Measurements from ENCODE around the gene SFTPA2.
"Not testable (repeated sequence)": the region's sequence is repeated elsewhere in the genome, so short reads cannot be mapped to it uniquely, and the experiment has no call there.

The SFTPA2 gene

DNA sequence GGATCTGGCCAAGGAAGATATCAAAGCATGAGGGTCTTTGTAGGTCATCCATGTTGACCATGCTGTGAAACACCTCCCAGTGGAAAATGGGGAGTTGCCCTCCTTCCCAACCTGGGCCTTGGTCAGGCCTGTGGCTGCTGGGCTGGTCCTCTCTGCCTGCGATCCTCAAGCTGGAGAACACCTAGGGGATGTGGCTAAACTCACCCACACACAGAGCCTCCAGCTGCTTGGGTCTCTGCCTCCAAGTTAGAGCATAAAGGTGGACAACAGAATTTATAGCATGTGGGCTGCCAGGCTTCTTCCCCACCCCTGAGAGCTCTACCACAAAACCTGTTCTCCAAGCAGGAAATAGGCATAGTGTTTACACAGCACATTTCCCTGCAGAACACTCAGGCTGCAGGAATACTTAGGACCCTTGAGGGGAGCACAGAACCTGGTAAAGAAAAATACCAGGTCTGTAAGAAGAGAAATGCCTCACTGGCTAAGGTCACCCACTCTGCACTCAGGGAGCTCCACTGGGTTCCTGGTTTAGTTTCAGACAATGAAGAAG lies at the start of gene SFTPA2:
SFTPA2 (minus strand) TSS at position 248 of the 550 bp plus-strand sequence. CDS start 924 bp downstream, outside the sequence.
- TF ChIP-seq, protein P1, sequence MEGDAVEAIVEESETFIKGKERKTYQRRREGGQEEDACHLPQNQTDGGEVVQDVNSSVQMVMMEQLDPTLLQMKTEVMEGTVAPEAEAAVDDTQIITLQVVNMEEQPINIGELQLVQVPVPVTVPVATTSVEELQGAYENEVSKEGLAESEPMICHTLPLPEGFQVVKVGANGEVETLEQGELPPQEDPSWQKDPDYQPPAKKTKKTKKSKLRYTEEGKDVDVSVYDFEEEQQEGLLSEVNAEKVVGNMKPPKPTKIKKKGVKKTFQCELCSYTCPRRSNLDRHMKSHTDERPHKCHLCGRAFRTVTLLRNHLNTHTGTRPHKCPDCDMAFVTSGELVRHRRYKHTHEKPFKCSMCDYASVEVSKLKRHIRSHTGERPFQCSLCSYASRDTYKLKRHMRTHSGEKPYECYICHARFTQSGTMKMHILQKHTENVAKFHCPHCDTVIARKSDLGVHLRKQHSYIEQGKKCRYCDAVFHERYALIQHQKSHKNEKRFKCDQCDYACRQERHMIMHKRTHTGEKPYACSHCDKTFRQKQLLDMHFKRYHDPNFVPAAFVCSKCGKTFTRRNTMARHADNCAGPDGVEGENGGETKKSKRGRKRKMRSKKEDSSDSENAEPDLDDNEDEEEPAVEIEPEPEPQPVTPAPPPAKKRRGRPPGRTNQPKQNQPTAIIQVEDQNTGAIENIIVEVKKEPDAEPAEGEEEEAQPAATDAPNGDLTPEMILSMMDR (conservative IDR thresholded peaks at IDR 0.05; ENCODE audit: low read depth, low read length), result no peak
- H3K4me3 ChIP-seq (ENCODE audit: low read length), result no peak within 1 kb of the TSS
- DNase-seq (ENCODE audit: low read depth), result no peak

DNA sequence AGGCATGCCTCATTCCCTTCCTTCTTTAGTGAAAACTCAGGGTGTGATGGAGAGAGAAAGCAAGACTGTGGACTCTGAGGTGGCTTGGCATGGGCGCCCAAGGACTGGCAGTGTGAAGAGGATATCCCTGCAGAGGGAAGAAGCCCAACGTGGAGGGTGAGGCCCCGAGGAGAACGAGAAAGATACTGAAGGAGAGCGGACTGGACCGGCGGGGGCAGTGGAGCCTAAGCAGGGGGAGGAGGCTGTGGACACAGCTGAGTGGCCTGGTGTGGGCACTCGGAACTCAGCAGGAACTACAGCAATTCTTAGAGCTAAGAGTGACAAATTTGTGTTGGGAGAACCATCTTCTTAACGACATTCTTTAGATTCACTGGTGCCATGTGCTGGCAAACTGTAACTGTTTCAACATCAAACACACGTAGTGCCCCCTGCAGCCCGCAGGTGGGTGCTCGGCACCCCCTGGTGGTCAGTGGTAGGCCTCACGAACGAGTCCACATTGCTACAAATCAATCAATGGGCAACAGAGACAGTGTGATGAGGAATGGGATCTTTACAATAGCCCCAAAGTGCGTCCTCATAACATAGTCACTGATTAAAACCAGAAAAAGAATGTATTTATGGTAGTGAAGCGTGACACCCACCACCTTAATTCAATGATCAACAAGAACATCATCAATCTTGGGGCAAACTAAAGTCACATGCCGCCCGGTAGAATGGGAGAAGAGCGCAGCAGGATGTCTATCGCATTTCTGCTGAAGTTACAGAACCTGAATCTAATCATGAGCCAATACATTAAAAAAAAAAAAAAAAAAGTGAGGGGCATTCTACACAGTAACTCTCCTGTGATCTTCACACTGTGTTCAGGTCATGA lies 48.5 kb upstream of the SFTPA2 start:
- TF ChIP-seq, protein P1 (conservative IDR thresholded peaks at IDR 0.05; ENCODE audit: low read depth, low read length), result peak; percentile 78
- H3K4me3 ChIP-seq (ENCODE audit: low read length), result no peak overlapping the region
- DNase-seq (ENCODE audit: low read depth), result no peak

DNA sequence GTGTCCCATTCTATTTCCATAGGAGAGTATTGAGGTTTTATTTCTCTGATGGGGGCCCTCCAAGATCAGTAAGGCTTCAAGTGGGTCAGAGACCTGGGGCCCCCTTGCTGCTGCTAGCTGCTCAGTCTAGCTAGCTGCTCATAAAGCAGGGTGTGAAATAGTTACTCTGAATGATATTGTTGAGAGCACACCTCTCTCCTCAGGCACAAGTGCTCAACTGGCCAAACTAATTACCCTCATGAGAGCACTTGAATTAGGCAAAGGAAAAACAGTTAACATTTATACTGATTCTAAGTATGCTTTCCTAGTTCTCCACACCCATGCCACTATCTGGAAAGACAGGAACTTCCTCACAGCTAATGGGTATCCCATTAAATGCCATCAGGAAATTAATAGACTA lies 45.1 kb upstream of the SFTPA2 start:
- no peak for DNase-seq (ENCODE audit: low read depth)
- H3K4me3 ChIP-seq (ENCODE audit: low read length), result no peak overlapping the region
- TF ChIP-seq, protein P1 (conservative IDR thresholded peaks at IDR 0.05; ENCODE audit: low read depth, low read length), result no peak

DNA sequence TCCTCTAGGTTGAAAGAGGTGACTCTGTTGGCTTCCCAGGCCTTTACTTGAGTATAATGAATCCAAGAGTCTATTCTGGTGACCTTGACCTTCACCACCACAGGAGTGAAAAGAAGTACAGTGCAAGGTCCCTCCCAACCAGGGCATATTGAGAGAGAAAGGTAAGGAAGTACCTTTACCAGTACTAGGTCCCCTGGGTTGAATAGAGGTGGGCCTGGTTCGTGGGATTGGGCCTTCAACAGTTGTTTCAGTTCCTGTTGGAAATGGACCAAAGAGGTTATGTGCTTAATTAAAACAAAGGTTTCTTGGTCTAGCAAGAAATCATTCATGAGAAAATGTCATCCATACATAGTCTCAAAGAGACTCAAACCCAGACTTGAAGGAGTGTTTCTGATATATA lies 44.1 kb upstream of the SFTPA2 start:
- DNase-seq (ENCODE audit: low read depth), result no peak
- H3K4me3 ChIP-seq (ENCODE audit: low read length), result no peak overlapping the region
- TF ChIP-seq, protein P1 (conservative IDR thresholded peaks at IDR 0.05; ENCODE audit: low read depth, low read length), result no peak

DNA sequence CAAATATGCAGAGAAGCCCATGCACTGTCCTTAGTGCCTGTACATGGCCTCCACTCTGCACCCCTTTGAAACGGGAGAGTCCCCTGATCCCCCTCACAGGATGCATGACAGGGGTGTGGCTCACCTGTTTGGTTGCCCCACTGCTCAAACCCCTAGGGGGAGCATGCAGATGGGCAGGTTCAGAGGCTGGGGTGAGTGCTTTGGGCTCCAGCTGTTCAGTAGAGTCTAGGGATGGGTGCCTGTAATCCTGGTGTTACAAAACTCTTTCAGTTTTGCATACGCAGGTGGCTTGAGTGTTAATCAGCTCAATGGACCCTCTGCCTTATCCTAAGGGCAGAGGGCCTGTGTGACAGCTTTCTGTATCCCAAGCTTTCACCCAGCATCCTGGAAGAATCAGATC lies 42.7 kb upstream of the SFTPA2 start:
- TF ChIP-seq, protein P1 (conservative IDR thresholded peaks at IDR 0.05; ENCODE audit: low read depth, low read length), result no peak
- no peak for DNase-seq (ENCODE audit: low read depth)
- no peak overlapping the region for H3K4me3 ChIP-seq (ENCODE audit: low read length)

DNA sequence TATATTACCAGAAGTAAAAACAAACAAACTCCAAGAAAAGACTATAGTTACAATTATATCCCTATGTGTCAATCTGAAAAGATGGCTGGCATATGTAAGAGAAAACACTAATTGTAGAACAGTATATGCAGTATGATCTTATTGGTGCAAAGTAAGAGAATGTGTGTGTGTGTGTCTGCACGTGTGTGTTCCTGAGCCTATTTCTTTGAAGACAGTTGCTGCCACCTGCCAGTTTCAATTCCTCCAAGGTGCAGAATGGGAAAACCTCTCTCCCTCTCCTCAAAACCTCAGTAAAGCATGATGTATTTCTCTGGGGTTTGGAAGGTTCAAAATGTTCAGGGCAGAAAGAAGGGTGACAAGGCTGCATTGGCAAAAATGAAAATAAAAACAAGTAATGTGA lies 41.7 kb upstream of the SFTPA2 start:
- DNase-seq (ENCODE audit: low read depth), result no peak
- H3K4me3 ChIP-seq (ENCODE audit: low read length), result no peak overlapping the region
- TF ChIP-seq, protein P1 (conservative IDR thresholded peaks at IDR 0.05; ENCODE audit: low read depth, low read length), result no peak

DNA sequence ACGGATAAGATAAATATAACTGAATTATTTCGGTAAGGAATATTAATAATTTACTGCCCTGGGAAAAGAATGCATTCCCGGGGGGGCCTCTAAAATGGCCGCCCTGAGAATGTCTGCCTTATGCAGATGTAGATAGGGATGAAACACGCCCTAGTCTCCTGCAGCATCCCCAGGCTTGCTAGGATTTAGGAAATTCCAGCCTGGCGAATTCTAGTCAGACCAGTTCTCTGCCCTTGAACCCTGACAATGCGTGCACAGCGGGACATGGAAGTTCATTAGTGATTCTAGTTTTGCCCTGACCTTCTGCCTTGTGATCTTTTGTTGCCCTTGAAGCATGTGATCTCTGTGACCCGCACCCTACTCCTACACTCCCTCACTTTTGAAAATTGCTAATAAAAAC lies 39.4 kb upstream of the SFTPA2 start:
- H3K4me3 ChIP-seq (ENCODE audit: low read length); DNase-seq (ENCODE audit: low read depth): not testable (repeated sequence)

Measured in retinal pigment epithelial cell (primary cell).